ENCODE results near the gene SLC6A17.

- TF ChIP-seq, protein P1, sequence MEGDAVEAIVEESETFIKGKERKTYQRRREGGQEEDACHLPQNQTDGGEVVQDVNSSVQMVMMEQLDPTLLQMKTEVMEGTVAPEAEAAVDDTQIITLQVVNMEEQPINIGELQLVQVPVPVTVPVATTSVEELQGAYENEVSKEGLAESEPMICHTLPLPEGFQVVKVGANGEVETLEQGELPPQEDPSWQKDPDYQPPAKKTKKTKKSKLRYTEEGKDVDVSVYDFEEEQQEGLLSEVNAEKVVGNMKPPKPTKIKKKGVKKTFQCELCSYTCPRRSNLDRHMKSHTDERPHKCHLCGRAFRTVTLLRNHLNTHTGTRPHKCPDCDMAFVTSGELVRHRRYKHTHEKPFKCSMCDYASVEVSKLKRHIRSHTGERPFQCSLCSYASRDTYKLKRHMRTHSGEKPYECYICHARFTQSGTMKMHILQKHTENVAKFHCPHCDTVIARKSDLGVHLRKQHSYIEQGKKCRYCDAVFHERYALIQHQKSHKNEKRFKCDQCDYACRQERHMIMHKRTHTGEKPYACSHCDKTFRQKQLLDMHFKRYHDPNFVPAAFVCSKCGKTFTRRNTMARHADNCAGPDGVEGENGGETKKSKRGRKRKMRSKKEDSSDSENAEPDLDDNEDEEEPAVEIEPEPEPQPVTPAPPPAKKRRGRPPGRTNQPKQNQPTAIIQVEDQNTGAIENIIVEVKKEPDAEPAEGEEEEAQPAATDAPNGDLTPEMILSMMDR (IDR thresholded peaks at IDR 0.05; ENCODE audit: insufficient read depth, low read length), result no peak
- TF ChIP-seq POLR2AphosphoS5 (IDR thresholded peaks at IDR 0.05; ENCODE audit: low read depth), result no peak
Observed at GRCh38 chr1:110184446-110184845, 34.2 kb downstream of the SLC6A17 start.
